ENCODE data around the gene LIPG.

GRCh38 chr18:49563701-49564517 lies 2.1 kb downstream of the LIPG start:
- no peak for TF ChIP-seq POLR2AphosphoS5 (IDR thresholded peaks at IDR 0.05; ENCODE audit: borderline replicate concordance, low read depth, low read length)
- no peak for TF ChIP-seq EZH2 (IDR thresholded peaks at IDR 0.05)
